GM18868 (cell line): ENCODE results near the gene TRABD.
"Not testable (repeated sequence)": the region's sequence is repeated elsewhere in the genome, so short reads cannot be mapped to it uniquely, and the experiment has no call there.

ENCODE experiments used
- ATAC-seq: cut with Tn5 transposase; IDR thresholded peaks from one replicate; pipeline ENCODE4 v1.9.1; 2021; ENCODE audit warnings: mild to moderate bottlenecking, moderate library complexity; ENCODE audit not compliant: unreplicated experiment

TRABD gene

DNA sequence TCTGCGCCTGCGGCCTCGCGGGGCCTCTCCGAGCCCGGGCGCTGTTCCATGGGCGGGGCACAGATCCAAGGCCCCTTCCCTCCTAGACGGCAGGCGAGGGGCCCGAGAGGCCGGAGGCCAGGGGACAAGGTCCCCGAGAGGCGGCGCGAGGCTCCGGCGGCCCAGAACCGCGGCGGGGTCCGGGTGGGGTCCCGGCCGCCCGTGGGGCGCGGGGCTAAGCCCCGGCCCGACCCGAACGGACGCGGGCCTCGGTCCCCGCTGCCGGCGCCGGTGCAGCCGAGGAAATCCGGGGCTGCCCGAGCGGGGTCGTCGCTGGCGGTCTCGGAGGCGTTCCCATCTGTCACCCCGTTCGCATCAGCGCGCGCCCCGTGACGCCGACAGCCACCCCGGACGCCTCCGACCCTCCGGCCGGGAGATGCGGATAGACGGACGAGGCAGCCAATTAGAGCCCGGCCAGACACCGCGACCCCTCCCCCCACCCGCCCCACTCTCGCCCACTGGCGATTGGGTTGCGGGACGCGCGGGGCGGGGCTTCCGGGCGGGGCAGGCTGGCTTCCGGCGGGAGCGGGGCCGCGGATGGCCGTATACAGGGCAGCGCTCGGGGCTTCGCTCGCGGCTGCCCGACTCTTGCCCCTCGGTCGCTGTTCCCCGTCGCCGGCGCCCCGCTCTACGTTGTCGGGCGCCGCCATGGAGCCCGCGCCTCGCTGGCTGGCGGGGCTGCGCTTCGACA, 14.9 kb downstream of the TRABD start, which contains the start of gene SELENOO:
Gene SELENOO, plus strand, starts transcription at position 551 of the 730 bp plus-strand sequence. Its CDS starts 26 bp downstream, at position 577.
- peak; percentile 68 for ATAC-seq

DNA sequence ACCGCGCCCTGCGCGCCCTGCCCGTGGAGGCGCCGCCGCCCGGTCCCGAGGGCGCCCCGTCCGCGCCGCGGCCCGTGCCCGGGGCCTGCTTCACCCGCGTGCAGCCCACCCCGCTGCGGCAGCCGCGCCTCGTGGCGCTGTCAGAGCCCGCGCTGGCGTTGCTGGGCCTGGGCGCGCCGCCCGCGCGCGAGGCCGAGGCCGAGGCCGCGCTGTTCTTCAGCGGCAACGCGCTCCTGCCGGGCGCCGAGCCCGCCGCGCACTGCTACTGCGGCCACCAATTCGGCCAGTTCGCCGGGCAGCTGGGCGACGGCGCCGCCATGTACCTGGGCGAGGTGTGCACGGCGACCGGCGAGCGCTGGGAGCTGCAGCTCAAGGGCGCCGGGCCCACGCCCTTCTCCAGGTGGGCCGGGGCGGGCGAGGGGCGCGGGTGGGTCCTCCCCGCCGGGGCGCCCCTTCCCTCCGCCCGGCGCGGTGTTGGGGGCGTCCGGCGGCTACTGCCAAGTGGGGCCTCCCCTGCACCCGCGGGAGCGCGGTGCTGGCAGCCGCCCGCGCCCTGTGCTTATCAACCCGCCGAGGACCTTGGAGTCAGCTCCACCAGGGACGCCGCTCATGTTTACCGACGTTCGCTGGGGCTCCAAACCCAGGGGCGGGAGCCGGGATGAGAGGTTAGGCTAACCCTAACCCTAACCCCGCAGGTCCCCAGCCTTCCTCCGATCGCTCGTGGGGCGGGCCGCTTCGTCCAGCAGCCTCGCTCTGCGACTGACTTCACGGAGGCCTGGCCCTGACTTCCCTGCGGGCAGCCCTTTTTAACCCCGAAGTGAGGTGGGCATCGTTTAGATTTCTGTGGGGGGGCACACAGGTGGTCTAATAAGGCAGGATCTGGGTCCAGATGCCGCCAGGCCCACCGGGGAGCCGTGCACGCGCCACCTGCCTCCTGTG, 15.7 kb downstream of the TRABD start:
- peak; percentile 12 for ATAC-seq

DNA sequence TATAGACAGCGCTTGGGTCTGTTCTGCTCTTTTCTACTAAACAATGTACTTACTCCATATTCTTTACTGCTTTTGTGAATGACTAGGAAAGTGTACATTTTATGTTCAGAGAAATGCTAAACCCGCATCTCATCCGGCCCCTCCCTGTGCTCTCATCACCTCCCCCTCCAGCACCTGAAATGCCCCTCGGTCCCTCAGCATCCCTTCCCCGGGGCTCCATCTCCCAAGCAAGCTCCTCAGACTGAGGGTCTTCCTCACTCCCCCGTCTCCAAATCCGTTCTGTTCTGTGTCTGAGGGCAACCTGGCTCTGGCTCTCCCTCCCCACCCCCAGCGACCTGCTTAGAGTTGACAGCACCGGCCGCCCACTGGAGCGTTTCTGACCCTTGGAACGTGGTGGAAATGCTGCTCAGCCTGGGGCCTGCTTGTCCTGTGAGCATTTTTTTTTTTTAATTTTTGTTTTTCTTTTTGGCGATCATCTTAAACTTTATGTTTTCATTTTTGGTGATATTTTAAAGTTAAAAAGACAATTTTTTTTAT, 16.5 kb downstream of the TRABD start:
- ATAC-seq = no peak

DNA sequence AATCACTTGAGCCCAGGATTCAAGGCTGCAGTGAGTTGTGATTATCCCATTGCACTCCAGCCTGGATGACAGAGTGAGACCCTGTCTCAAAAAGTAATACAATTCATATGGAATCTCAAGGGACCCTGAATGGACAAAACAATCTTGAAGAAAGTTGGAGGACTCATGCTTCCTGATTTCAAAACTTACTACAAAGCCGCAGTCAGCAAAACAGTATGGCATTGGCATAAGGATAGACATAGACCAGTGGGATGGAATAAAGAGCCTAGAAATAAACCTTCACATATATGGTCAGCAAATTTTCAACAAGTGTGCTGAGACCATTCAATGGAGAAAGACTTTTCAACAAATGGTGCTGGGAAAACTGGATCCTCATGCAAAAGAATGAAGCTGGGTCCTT, 17.6 kb downstream of the TRABD start:
- ATAC-seq = no peak

DNA sequence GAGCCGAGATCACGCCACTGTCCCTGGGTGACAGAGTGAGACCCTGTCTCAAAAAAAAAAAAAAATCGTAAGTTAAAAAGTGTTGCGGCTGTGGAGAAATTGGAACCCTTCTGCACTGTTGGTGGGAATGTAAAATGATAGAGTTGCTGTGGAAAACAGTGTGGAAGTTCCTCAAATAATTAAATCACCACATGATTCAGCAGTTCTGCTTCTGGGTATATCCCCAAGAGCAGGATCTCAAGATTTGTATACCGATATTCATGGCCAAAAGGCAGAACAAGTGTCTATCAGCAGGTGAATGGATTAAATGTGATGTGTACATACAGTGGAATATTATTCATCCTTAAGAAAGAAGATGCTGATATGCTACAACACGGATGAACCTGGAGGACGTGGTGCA, 18.9 kb downstream of the TRABD start:
- no peak for ATAC-seq

DNA sequence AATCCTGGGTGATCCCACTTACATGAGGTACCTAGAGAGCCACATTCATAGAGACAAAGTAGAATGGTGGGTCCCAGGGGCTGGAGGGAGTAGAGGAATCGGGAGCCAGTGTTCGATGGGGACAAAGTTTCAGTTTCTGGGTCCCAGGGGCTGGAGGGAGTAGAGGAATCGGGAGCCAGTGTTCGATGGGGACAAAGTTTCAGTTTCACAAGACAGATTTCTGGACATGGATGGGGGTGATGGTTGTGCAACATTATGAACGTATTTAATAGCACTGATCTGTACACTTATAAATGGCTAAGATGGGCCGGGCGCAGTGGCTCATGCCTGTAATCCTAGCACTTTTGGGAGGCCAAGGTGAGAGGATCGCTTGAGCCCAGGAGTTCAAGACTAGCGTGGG, 19.3 kb downstream of the TRABD start:
- ATAC-seq = not testable (repeated sequence)

DNA sequence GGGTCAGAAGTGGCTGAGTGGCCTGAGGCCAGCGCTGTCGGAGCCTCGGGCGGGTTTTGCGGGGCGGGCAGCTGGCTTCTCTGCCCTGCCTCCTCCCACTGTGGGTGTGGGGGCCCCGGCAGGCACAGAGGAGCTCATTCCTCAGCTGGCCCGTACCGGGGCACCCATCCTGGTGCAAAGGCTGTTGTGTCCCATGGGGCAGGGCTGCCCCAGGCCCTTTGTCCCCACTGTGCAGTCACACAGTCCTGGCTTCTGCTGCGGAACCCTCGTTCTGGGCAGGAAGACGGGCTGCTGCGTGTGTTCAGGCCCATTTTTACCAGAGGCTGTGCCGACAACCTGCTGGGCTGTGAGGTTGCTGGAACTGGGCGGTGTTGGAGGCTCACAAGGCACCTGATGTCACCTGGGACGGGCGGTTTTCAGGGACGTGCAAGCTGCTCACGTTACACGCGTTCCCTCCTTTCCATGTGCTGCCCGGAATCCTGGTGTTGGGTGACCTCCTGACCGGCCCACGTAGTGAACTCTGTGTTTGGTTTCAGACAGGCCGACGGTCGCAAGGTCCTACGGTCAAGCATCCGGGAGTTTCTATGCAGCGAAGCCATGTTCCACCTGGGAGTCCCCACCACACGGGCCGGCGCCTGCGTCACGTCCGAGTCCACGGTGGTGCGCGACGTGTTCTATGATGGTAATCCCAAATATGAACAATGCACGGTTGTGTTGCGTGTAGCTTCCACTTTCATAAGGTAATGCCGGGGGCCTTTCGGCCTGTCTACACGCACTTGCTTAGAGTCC, 20.3 kb downstream of the TRABD start:
- no peak for ATAC-seq

DNA sequence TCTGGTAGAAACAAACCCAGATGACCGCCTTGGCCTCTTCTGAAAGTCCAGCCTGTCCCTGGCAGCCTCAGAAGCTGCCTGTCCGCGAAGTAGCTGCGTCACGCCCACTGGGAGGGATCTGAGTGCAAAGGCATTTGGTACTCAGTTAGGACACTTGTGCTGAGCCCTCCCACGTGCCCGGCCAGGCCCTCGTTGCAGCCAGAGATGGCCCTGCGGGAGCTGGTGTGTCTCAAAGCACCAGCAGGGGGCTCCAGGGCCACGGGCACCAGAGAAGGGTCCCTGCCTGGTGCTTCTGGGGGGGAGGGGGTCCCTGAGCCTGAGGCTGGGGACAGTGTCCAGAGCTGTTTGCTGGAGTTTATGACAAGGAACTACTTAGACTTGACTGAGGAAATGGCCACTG, 20.9 kb downstream of the TRABD start:
- no peak for ATAC-seq

DNA sequence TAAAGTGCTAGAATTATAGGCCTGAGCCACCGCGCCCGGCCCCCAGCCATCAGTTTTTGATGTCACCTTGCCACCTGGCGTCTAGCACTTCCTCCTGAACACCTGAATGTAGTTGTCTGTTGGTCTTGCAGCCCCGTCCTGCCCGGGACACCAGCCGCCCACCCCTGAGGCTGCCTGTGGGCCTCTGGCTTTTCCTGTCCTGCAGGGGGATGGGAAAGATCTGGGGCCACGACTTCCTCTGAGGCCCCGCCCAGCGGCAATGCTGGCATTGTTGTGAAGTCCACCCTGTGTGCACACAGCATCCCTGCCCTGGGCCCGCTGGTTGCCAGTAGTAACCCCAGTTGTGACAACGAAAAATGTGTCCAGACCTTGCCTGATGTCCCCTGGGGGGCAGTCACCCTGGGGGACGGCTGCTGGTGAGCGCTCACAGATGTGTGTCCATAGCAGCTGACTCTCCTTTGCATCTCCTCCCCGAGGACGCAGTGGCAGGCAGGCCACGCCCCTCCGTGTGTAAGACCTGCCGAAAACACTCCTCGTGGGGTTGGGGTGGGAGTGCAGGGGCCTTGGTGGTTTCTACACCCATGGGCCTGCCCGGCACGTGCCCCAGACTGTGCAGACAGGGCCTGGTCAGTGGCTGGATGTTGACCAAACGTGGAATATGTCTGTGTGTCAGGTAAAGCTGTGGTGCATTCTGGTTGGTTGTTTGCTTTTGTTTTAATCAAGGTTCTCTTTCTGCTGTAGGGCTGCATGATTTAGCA, 21.8 kb downstream of the TRABD start:
- ATAC-seq = no peak

DNA sequence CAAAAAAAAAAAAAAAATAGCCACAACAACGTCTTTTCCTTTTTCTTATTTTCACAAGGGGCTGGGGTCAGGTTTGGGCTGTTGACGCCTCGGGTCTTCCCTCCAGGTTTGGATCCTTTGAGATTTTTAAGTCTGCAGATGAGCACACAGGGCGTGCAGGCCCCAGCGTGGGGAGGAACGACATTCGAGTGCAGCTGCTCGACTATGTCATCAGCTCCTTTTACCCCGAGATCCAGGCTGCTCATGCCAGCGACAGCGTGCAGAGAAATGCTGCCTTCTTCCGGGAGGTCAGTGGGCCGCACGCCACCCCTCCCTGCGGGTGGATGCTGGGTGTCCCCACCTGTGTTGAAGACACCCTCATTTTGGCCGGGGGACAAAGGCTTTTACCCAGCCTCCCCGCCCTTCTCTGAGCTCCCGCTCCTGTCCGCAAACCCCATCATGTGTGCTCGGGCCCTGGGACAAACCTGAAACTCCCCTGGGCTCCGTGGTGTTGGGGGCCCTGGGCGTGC, 22.8 kb downstream of the TRABD start:
- no peak for ATAC-seq

DNA sequence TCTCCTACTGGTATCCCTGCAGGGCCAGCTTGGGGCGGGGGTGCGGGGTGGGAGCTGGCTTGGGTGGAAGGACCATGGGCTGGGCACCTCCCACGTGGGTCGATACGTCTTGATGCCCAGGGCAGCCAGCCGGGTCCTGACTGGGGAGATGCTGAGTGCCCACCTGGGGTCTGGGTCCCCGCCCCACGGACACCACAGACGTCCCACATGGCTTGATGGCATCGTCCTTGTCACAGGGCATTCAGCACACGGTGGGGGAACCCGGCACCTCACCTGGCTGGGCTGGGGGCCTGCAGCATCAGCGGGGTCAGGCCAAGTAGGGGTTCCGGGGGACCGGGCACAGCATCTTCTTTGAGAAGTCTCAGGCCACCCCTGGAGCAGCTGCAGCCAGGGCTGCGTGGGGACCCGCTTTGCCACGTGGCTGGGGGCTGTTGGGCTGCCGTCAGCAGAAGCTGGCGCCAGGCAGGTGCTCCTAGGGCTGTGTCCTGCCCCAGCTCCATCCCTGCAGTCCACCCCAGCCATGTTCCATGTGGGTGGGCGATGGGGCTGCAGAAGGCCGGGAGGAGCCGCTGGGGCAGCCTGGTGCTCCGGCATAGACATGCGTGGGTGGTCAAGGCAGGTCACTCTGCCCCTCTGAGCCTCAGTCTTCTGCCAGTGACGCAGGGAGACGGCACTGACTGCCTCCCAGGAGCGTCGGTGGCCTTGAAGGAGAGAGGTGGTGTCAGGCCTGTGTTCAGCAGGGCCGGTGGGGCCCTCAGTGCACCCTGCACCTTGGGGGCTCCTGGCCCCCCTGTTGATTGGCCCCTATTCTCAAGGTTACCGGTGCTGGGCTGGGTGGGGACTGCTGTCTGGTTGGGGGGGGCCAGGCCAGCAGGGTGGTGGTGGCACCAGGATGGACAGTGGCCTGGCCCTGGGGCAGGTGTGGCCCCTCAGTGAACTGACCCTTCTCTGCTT, 23.5 kb downstream of the TRABD start:
- no peak for ATAC-seq

DNA sequence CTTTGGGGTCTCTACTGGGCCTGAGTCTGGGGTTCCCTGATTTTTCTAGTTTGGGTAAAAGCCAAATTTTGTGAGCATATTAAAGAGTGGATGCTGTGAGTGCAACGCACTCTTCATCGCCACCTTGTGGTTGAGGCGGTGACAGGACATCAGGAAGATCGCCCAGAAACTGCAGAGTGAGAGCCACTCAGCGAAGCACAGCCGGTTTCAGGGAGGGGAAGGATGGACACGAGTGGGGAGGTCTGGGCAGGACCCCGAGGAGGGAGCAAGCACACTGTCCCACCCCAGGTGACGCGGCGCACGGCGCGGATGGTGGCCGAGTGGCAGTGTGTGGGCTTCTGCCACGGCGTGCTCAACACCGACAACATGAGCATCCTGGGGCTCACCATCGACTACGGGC, 24.2 kb downstream of the TRABD start:
- ATAC-seq = no peak

DNA sequence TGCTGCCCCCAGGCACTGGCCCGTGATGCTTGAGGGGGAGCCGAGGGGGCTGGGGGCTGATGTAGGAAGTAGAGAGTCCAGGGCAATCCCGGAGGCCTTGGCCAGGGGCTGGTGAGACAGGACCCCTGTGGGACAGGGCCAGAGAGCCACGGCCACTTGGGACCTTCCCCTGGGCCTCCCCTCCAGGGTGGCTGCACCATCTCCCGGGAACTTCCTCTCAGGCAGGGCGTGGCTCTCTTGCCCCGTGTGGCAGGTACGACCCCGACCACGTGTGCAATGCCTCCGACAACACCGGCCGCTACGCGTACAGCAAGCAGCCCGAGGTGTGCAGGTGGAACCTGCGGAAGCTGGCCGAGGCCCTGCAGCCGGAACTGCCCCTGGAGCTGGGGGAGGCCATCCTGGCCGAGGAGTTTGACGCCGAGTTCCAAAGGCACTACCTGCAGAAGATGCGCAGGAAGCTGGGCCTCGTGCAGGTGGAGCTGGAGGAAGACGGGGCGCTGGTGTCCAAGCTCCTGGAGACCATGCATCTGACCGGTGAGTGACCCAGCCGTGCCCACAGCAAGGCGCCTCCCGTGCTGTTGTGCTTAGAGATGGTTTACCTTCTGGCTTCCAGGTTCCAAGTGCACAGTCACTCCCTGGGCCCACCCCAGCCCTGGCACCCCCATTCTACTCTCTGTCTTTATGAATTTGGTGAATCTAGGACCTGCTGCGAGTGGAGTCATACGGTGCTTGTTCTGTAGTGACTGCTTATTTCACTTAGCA, 24.8 kb downstream of the TRABD start:
- ATAC-seq = no peak

DNA sequence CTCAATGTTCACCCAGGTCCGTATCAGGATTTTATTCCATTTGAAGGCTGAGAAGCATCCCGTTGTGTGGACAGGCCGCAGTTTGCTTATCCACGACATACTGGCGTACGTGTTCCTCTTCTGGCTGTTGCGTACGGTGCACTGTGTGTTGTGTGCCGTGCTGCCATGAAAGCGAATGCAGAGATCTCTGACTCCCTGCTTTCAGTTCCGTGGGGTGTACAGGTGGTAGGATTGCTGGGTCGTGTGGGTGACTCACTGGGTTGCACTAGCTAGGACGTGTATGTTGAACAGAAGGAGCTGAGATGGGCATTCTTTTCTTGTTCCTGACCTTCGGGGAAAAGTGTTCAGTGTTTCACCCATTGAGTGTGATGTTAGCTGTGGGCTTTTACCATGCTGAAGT, 25.4 kb downstream of the TRABD start:
- no peak for ATAC-seq

DNA sequence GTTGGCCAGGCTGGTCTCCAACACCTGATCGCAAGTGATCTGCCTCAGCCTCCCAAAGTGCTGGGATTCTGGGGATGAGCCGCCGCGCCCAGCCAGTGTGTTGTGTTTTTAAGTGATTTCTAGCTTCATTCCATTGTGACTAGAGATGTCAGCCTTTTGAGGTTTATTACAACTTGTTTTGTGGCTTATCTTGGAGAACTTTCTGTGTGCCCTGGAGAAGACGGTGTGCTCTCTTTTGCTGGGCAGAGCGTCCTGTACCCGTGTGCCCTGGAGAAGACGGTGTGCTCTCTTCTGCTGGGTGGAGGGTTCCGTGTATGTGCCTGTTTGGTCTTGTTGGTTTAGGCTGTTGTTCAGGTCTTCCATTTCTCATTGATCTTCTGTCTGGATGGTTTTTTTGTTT, 27.6 kb downstream of the TRABD start:
- no peak for ATAC-seq

DNA sequence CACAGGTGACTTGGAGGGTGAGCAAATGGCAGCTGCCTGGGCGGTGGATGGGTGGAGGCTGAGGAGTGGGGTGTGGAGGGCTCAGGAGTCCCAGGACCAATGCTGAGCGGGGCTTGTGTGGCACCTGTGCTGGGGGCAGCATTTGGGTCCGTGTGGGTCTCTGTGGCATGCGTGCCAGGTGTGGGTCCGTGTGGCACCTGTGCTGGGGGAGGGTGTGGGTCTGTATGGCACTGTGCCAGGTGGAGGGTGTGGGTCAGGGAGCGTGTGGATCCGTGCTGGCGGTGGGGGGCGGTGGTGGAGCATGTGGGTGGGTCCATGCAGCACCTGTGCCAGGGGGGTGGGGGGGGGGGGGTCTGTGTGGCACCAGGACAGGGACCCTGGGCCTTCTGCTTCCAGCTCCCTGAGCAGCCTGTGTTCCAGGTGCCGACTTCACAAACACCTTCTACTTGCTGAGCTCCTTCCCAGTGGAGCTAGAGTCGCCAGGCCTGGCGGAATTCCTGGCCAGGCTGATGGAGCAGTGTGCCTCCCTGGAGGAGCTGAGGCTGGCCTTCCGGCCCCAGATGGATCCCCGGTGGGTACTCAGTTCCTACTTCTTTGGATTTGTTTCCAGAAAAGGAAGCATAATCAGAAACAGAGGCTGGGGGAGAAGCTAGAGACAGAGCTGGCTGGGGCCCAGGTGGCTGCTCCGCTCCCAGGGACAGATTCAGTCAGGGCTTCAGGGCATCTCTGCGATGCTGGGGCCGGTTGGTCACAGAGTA, 29.8 kb downstream of the TRABD start:
- no peak for ATAC-seq

DNA sequence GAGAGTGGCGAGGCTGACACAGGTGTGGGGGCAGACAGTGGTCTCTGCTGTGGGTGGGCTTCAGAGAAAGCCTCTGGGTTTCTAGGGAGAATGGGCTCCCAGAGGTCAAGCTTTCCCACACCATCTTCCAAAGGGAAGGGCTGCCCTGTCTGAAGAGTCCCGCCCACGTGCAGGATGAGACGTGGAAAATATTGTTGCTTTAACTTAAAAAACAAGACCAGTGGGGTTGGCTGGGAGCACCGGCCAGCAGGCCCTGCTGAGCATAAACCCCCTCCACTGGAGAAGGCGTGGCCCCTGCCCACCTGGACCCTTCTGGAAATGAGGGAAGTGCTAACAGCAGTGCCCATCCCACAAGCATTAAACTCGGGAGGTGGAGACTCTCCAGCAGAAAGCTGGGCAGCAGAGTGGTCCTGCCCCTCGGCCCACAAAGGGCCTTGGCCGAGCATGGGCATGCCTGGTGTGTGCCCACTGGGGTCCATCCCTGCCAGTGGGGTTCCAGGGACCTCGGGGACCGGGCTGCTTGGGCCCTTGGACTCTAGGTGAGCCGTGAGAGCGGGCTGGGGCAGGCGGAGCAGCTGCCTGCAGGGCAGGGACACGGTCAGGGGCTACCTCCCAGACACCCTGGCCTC, 30.5 kb downstream of the TRABD start:
- ATAC-seq = no peak
